Measurements from ENCODE around the gene RCAN1.

DNA sequence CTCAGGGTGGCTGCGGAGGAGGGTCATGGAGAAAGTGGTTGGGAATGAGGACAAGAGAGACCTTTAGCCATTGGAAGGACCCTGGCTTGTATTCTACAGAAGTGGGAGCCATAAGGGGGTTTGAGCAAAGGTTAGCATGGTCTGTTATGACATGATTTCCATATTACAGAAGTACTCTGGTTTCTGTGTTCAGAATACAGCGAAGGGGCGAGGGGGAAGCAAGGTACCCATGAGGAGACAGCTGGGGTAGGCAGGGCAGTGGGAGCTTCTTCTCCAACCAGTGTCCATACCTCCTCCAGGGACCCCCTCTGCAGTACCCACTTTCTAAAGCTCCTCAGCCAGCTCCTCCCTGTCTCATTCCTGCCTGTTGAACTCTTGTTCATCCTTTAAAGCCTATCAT is 81.0 kb downstream of the RCAN1 start:
- TF ChIP-seq, protein P1, sequence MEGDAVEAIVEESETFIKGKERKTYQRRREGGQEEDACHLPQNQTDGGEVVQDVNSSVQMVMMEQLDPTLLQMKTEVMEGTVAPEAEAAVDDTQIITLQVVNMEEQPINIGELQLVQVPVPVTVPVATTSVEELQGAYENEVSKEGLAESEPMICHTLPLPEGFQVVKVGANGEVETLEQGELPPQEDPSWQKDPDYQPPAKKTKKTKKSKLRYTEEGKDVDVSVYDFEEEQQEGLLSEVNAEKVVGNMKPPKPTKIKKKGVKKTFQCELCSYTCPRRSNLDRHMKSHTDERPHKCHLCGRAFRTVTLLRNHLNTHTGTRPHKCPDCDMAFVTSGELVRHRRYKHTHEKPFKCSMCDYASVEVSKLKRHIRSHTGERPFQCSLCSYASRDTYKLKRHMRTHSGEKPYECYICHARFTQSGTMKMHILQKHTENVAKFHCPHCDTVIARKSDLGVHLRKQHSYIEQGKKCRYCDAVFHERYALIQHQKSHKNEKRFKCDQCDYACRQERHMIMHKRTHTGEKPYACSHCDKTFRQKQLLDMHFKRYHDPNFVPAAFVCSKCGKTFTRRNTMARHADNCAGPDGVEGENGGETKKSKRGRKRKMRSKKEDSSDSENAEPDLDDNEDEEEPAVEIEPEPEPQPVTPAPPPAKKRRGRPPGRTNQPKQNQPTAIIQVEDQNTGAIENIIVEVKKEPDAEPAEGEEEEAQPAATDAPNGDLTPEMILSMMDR (IDR thresholded peaks at IDR 0.05) = no peak
- TF ChIP-seq POLR2A (IDR thresholded peaks at IDR 0.05) (no peak), EP300 (IDR thresholded peaks at IDR 0.05) (no peak)
